SK-N-SH treated with all-trans-retinoic acid at 6 μM for 48 hours (cell line): ENCODE data around the gene CACNA1S.

Experiments
- ATAC-seq: fragments of 200-7000 bp; cut with Tn5 transposase; 3 replicates; pipeline ENCODE4 v1.9.1; 2020; ENCODE audit warnings: mild to moderate bottlenecking, moderate library complexity
- ARNTL ChIP-seq: fragments of 450-650 bp; formaldehyde crosslinking; IDR thresholded peaks from 2 replicates; pipeline ENCODE4 v1.5.0; 2020; ENCODE audit warnings: low read depth, mild to moderate bottlenecking, moderate library complexity, borderline replicate concordance
- BACH2 ChIP-seq: fragments of 250-450 bp; sonication (Bioruptor Pico); IDR thresholded peaks from 2 replicates; pipeline ENCODE4 v1.9.0; 2021; ENCODE audit warnings: mild to moderate bottlenecking, borderline replicate concordance
- CREB5 ChIP-seq: fragments of 250-450 bp; sonication (Bioruptor Pico); IDR thresholded peaks from 2 replicates; pipeline ENCODE4 v1.5.1; 2020; ENCODE audit warnings: low read depth, mild to moderate bottlenecking, moderate library complexity
- CSDC2 ChIP-seq: fragments of 250-450 bp; sonication (Bioruptor Pico); IDR thresholded peaks from 2 replicates; pipeline ENCODE4 v1.5.0; 2020; ENCODE audit warnings: mild to moderate bottlenecking, moderate library complexity
- ESRRG ChIP-seq: fragments of 250-450 bp; sonication (Bioruptor Pico); IDR thresholded peaks from 2 replicates; pipeline ENCODE4 v1.6.1; 2021; ENCODE audit warnings: mild to moderate bottlenecking
- GLIS3 ChIP-seq: fragments of 250-450 bp; sonication (Bioruptor Pico); IDR thresholded peaks from 2 replicates; pipeline ENCODE4 v1.5.0; 2020; ENCODE audit warnings: mild to moderate bottlenecking, moderate library complexity
- OSR1 ChIP-seq: fragments of 250-450 bp; sonication (Bioruptor Pico); IDR thresholded peaks from 2 replicates; pipeline ENCODE4 v1.8.0; 2022; ENCODE audit warnings: moderate library complexity, mild to moderate bottlenecking, inconsistent platforms
- PPARA ChIP-seq: fragments of 250-450 bp; sonication (Bioruptor Pico); IDR thresholded peaks from 2 replicates; pipeline ENCODE4 v1.5.0; 2020; ENCODE audit warnings: mild to moderate bottlenecking, borderline replicate concordance
- SNAI2 ChIP-seq: fragments of 250-450 bp; sonication (Bioruptor Pico); IDR thresholded peaks from 2 replicates; pipeline ENCODE4 v1.5.0; 2020; ENCODE audit warnings: mild to moderate bottlenecking, moderate library complexity
- TCF4 ChIP-seq: fragments of 250-450 bp; sonication (Bioruptor Pico); IDR thresholded peaks from 2 replicates; pipeline ENCODE4 v1.8.0; 2021; ENCODE audit warnings: mild to moderate bottlenecking, moderate library complexity, borderline replicate concordance
- TOX ChIP-seq: fragments of 250-450 bp; sonication (Bioruptor Pico); IDR thresholded peaks from 2 replicates; pipeline ENCODE4 v1.8.0; 2021; ENCODE audit warnings: mild to moderate bottlenecking, moderate library complexity, borderline replicate concordance
- ZC3H10 ChIP-seq: fragments of 250-450 bp; sonication (Bioruptor Pico); IDR thresholded peaks from 2 replicates; pipeline ENCODE4 v1.5.1; 2021; ENCODE audit warnings: mild to moderate bottlenecking, moderate library complexity
- ZFP3 ChIP-seq: fragments of 250-450 bp; sonication (Bioruptor Pico); IDR thresholded peaks from 2 replicates; pipeline ENCODE4 v1.5.0; 2020; ENCODE audit warnings: mild to moderate bottlenecking, moderate library complexity
- ZFP30 ChIP-seq: fragments of 450-650 bp; formaldehyde crosslinking; IDR thresholded peaks from 2 replicates; pipeline ENCODE4 v1.5.0; 2022; ENCODE audit warnings: mild to moderate bottlenecking, moderate library complexity
- ZNF565 ChIP-seq: fragments of 450-650 bp; formaldehyde crosslinking; conservative IDR thresholded peaks from 2 replicates; pipeline ENCODE4 v1.5.0; 2020; ENCODE audit warnings: low read depth, mild to moderate bottlenecking, moderate library complexity
- ZNF70 ChIP-seq: fragments of 450-650 bp; formaldehyde crosslinking; IDR thresholded peaks from 2 replicates; pipeline ENCODE4 v1.5.0; 2020; ENCODE audit warnings: mild to moderate bottlenecking, moderate library complexity
- ZNF8 ChIP-seq: fragments of 450-650 bp; formaldehyde crosslinking; IDR thresholded peaks from 2 replicates; pipeline ENCODE4 v1.5.0; 2020; ENCODE audit warnings: mild to moderate bottlenecking, moderate library complexity
- TF ChIP-seq, protein P1 (sequence below): fragments of 250-450 bp; sonication (Bioruptor Pico); IDR thresholded peaks from 2 replicates; pipeline ENCODE4 v1.8.0; 2021; ENCODE audit warnings: low read depth, mild to moderate bottlenecking, moderate library complexity, borderline replicate concordance
- TF ChIP-seq, protein P2 (sequence below): fragments of 250-450 bp; sonication (Bioruptor Pico); IDR thresholded peaks from 2 replicates; pipeline ENCODE4 v1.8.0; 2020; ENCODE audit warnings: mild to moderate bottlenecking, moderate library complexity, borderline replicate concordance
- TF ChIP-seq, protein P3 (sequence below): fragments of 250-450 bp; sonication (Bioruptor Pico); IDR thresholded peaks from 2 replicates; pipeline ENCODE4 v1.5.1; 2021; ENCODE audit warnings: mild to moderate bottlenecking, moderate library complexity

Gene CACNA1S

DNA sequence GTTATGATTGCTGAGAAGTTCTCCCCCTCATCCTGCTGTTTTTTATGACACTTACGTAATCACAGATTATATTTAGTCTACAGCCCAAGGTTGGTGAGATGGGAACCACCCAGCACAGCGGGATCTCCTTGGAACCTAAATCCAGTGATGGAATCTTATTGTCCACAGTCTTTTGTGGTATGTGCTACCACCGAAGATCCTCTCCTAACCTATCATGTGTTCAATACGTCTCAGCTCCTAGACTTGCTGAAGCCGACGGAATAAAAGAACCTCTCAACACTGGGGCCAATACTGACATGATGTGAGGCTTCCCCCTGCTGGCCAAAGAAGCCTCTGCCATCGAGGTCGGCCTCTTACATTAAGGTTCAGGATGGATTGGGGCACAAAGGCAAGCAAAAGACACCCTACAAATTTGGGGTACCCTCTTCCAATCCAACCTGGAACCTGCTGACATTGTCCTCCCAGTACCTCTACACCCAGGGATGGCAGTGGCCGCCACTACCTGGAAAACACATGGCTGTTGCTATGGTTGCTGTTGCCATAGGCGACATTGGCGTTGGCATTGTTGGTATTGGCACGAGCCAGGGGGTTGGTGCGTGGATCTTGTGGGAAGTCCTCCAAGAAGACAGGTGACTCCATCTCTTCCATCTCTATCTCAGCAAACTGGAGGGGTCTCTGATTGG, 69.3 kb downstream of the CACNA1S start:
- TF ChIP-seq ZNF70 (no peak), TOX (CRISPR knock-in tag) (no peak), CREB5 (CRISPR knock-in tag) (no peak), PPARA (no peak), ZNF8 (CRISPR knock-in tag) (no peak), SNAI2 (CRISPR knock-in tag) (no peak), ZNF565 (CRISPR knock-in tag) (no peak), ZC3H10 (CRISPR knock-in tag) (no peak), ARNTL (no peak)
- TF ChIP-seq, protein P1, sequence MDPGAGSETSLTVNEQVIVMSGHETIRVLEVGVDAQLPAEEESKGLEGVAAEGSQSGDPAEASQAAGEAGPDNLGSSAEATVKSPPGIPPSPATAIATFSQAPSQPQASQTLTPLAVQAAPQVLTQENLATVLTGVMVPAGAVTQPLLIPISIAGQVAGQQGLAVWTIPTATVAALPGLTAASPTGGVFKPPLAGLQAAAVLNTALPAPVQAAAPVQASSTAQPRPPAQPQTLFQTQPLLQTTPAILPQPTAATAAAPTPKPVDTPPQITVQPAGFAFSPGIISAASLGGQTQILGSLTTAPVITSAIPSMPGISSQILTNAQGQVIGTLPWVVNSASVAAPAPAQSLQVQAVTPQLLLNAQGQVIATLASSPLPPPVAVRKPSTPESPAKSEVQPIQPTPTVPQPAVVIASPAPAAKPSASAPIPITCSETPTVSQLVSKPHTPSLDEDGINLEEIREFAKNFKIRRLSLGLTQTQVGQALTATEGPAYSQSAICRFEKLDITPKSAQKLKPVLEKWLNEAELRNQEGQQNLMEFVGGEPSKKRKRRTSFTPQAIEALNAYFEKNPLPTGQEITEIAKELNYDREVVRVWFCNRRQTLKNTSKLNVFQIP (CRISPR knock-in tag), result no peak
- TF ChIP-seq, protein P2, sequence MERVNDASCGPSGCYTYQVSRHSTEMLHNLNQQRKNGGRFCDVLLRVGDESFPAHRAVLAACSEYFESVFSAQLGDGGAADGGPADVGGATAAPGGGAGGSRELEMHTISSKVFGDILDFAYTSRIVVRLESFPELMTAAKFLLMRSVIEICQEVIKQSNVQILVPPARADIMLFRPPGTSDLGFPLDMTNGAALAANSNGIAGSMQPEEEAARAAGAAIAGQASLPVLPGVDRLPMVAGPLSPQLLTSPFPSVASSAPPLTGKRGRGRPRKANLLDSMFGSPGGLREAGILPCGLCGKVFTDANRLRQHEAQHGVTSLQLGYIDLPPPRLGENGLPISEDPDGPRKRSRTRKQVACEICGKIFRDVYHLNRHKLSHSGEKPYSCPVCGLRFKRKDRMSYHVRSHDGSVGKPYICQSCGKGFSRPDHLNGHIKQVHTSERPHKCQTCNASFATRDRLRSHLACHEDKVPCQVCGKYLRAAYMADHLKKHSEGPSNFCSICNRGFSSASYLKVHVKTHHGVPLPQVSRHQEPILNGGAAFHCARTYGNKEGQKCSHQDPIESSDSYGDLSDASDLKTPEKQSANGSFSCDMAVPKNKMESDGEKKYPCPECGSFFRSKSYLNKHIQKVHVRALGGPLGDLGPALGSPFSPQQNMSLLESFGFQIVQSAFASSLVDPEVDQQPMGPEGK (CRISPR knock-in tag), result no peak
- peak; percentile 94 for ATAC-seq

DNA sequence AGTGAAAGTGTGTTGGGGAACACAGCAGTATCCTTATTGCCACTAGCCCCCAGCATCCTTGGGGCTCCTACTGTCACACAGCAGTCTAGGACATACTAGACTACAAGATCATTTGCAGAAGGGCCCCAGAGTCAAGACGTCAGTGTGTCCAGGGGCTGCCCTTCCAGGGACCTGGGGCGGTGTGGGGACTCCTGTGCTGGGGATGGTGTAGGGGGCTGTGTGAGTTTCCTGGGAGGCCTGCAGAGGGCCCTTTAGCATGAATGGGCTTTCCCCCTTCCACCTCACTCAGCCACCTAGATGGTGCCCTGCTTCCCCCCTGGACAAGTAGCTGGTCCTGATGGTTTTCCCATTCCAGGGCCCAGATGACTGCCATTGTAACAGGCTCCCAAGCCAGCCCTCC, 71.2 kb downstream of the CACNA1S start:
- no peak for ATAC-seq
- no peak for TF ChIP-seq PPARA
- TF ChIP-seq ARNTL, result no peak
- TF ChIP-seq, protein P2 (CRISPR knock-in tag), result no peak
- TF ChIP-seq CREB5 (CRISPR knock-in tag), result no peak
- no peak for TF ChIP-seq CSDC2 (CRISPR knock-in tag)
- TF ChIP-seq ESRRG (CRISPR knock-in tag), result no peak
- no peak for TF ChIP-seq ZNF70
- TF ChIP-seq BACH2 (CRISPR knock-in tag), result no peak
- TF ChIP-seq ZFP30 (CRISPR knock-in tag), result no peak
- TF ChIP-seq ZNF565 (CRISPR knock-in tag), result no peak
- TF ChIP-seq OSR1, result no peak

DNA sequence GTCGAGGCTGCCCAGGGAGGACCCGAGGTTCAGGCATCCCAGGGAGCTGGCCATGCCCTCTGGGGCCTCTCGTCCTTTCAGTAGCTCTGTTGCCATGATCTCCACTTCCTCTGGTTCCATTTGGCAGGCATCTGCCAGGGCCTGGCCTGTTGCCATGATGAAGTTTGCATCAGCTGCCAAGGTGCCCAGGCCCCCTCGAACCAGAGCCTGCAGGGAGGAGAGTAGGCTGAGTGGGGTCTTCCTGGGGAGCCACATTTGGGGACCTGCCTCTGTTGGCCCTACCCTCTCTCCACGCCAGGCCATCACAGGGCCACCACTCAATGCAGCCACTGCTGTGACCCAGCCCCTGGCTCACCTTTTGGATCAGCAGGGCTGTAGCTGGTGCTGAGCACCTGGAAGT, 72.3 kb downstream of the CACNA1S start:
- no peak for TF ChIP-seq ZC3H10 (CRISPR knock-in tag)
- no peak for TF ChIP-seq BACH2 (CRISPR knock-in tag)
- TF ChIP-seq TCF4, result no peak
- no peak for TF ChIP-seq ZFP30 (CRISPR knock-in tag)
- TF ChIP-seq, protein P3, sequence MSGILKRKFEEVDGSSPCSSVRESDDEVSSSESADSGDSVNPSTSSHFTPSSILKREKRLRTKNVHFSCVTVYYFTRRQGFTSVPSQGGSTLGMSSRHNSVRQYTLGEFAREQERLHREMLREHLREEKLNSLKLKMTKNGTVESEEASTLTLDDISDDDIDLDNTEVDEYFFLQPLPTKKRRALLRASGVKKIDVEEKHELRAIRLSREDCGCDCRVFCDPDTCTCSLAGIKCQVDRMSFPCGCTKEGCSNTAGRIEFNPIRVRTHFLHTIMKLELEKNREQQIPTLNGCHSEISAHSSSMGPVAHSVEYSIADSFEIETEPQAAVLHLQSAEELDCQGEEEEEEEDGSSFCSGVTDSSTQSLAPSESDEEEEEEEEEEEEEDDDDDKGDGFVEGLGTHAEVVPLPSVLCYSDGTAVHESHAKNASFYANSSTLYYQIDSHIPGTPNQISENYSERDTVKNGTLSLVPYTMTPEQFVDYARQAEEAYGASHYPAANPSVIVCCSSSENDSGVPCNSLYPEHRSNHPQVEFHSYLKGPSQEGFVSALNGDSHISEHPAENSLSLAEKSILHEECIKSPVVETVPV (CRISPR knock-in tag), result no peak
- no peak for TF ChIP-seq ZFP3 (CRISPR knock-in tag)
- no peak for TF ChIP-seq GLIS3 (CRISPR knock-in tag)
- no peak for TF ChIP-seq ARNTL
- TF ChIP-seq SNAI2 (CRISPR knock-in tag), result no peak
- ATAC-seq, result no peak
